Ascending aorta (tissue), 2 donors: ENCODE measurements around the gene DHCR7. TPM values are rescaled to one million over a fixed set of nuclear protein-coding genes. Genes with fewer than 3 reads are reported as not detected.

Experiments
- DNase-seq, 2 donors: peaks; one replicate each; pipeline ENCODE4 v3.0.0-alpha.2; 2019; ENCODE audit warnings: low spot score in 2 of 2
- H3K27ac ChIP-seq, 2 donors: fragments of 200-600 bp; sonication (generic); one replicate each; pipeline ENCODE4 v1.5.1; 2016 to 2017; ENCODE audit warnings: mild to moderate bottlenecking in 1 of 2
- H3K27me3 ChIP-seq: fragments of 200-600 bp; sonication (generic); one replicate; pipeline ENCODE4 v1.5.1; 2017
- H3K36me3 ChIP-seq, 2 donors: fragments of 200-600 bp; sonication (generic); one replicate each; pipeline ENCODE4 v1.5.1; 2016
- H3K4me1 ChIP-seq, 2 donors: fragments of 200-600 bp; sonication (generic); one replicate each; pipeline ENCODE4 v1.5.1; 2016 to 2017; ENCODE audit warnings: mild to moderate bottlenecking in 1 of 2
- H3K4me3 ChIP-seq, 2 donors: fragments of 200-600 bp; sonication (generic); one replicate each; pipeline ENCODE4 v1.5.1; 2016 to 2017; ENCODE audit warnings: mild to moderate bottlenecking in 1 of 2
- H3K9me3 ChIP-seq, 2 donors: fragments of 200-600 bp; sonication (generic); one replicate each; pipeline ENCODE4 v1.5.1; 2016
- CTCF ChIP-seq, 3 experiments: fragments of 200-600 bp in 2 of 3; fragments of 450-650 bp in 1 of 3; sonication (generic) in 2 of 3; IDR thresholded peaks; one replicate each; pipeline ENCODE4 v1.5.1; 2016 to 2019; ENCODE audit warnings: antibody characterized with exemption in 3 of 3, mild to moderate bottlenecking in 1 of 3, moderate library complexity in 1 of 3
- intact Hi-C: fragments of 100-400 bp; cut with DNase I; formaldehyde crosslinking; loops from one replicate; pipeline ENCODE4 v1.15.1; 2023
- total RNA-seq: library from RNA; depleted of rRNA; stranded (reverse); fragments of >200 nt; gene quantifications from one replicate; pipeline ENCODE4 v1.1.0, GENCODE V29; 2016

DHCR7 gene
- total RNA-seq, 1 donor from 2014 or later, result 66.2 TPM

GRCh38 chr11:71429701-71430100 is 18.5 kb downstream of the DHCR7 start:
- Histone ChIP-seq H3K36me3 (peaks cover 0 to under 1% of the 10 kb centered on the region in 2 donors), H3K9me3 (no peaks in the 10 kb centered on the region), H3K4me3 (no peak overlapping the region), H3K27ac (no peak overlapping the region), H3K27me3 (no peaks in the 10 kb centered on the region), H3K4me1 (no peaks in the 10 kb centered on the region)
- no peak for TF ChIP-seq CTCF (IDR thresholded peaks at IDR 0.05)
- intact Hi-C loops, result no loop called here
- no peak for DNase-seq

- H3K9me3 ChIP-seq, result no peaks in the 10 kb centered on the region
- H3K27me3 ChIP-seq, result no peaks in the 10 kb centered on the region
- H3K27ac ChIP-seq, result no peak overlapping the region
- no peaks in the 10 kb centered on the region for H3K36me3 ChIP-seq
- TF ChIP-seq CTCF (IDR thresholded peaks at IDR 0.05), result no peak
- peak in 1 of 2 donors; percentile 77 for DNase-seq
- H3K4me3 ChIP-seq, result no peak overlapping the region
- intact Hi-C loops, result no loop called here
- no peaks in the 10 kb centered on the region for H3K4me1 ChIP-seq
Measured at GRCh38 chr11:71428861-71429435, 19.2 kb downstream of the DHCR7 start.

- H3K36me3 ChIP-seq, result no peaks in the 10 kb centered on the region
- H3K4me1 ChIP-seq, result no peaks in the 10 kb centered on the region
- no peak overlapping the region for H3K4me3 ChIP-seq
- H3K27me3 ChIP-seq, result no peaks in the 10 kb centered on the region
- no peak for TF ChIP-seq CTCF (IDR thresholded peaks at IDR 0.05)
- H3K27ac ChIP-seq, result no peak overlapping the region
- intact Hi-C loops, result no loop called here
- no peak for DNase-seq
- H3K9me3 ChIP-seq, result no peaks in the 10 kb centered on the region
Measured at GRCh38 chr11:71426413-71426812, 21.8 kb downstream of the DHCR7 start.

GRCh38 chr11:71425860-71426259 is 22.3 kb downstream of the DHCR7 start:
- H3K9me3 ChIP-seq, result no peaks in the 10 kb centered on the region
- H3K4me3 ChIP-seq, result no peak overlapping the region
- no peak for TF ChIP-seq CTCF (IDR thresholded peaks at IDR 0.05)
- H3K27ac ChIP-seq, result no peak overlapping the region
- DNase-seq, result no peak
- intact Hi-C loops, result no loop called here
- no peaks in the 10 kb centered on the region for H3K27me3 ChIP-seq
- H3K4me1 ChIP-seq, result no peaks in the 10 kb centered on the region
- H3K36me3 ChIP-seq, result no peaks in the 10 kb centered on the region

- Histone ChIP-seq H3K4me1 (no peaks in the 10 kb centered on the region), H3K36me3 (no peaks in the 10 kb centered on the region), H3K27me3 (no peaks in the 10 kb centered on the region), H3K27ac (no peak overlapping the region), H3K9me3 (no peaks in the 10 kb centered on the region), H3K4me3 (no peak overlapping the region)
- intact Hi-C loops, result no loop called here
- no peak for TF ChIP-seq CTCF (IDR thresholded peaks at IDR 0.05)
- DNase-seq, result no peak
Measured at GRCh38 chr11:71425409-71425808, 22.8 kb downstream of the DHCR7 start.
